IMR-90 (cell line): Measurements from ENCODE around the gene BPTF.

ENCODE experiments used
- BHLHE40 ChIP-seq: fragments of 150-350 bp; IDR thresholded peaks from 2 replicates; pipeline ENCODE4 v1.6.1; 2016; ENCODE audit warnings: mild to moderate bottlenecking, low read depth, low read length
- CEBPB ChIP-seq: IDR thresholded peaks from 2 replicates; pipeline ENCODE4 v1.6.1; 2012; ENCODE audit warnings: low read depth, low read length, improper control_type of control experiment
- CHD1 ChIP-seq: IDR thresholded peaks from 2 replicates; pipeline ENCODE4 v1.6.1; 2012; ENCODE audit warnings: low read depth, low read length, improper control_type of control experiment
- ELK1 ChIP-seq: fragments of 150-350 bp; IDR thresholded peaks from 2 replicates; pipeline ENCODE4 v1.6.1; 2016; ENCODE audit warnings: low read depth, mild to moderate bottlenecking, low read length, moderate library complexity, borderline replicate concordance
- MAFK ChIP-seq: IDR thresholded peaks from 2 replicates; pipeline ENCODE4 v1.6.1; 2012; ENCODE audit warnings: low read depth, low read length, improper control_type of control experiment
- MXI1 ChIP-seq: IDR thresholded peaks from 2 replicates; pipeline ENCODE4 v1.6.1; 2012; ENCODE audit warnings: low read depth, mild to moderate bottlenecking, low read length, moderate library complexity, borderline replicate concordance
- POLR2A ChIP-seq: IDR thresholded peaks from 2 replicates; pipeline ENCODE4 v1.6.1; 2012; ENCODE audit warnings: mild to moderate bottlenecking, low read depth, low read length
- RAD21 ChIP-seq: IDR thresholded peaks from 2 replicates; pipeline ENCODE4 v1.6.1; 2012; ENCODE audit warnings: low read length, improper control_type of control experiment
- RFX5 ChIP-seq: IDR thresholded peaks from 2 replicates; pipeline ENCODE4 v1.8.0; 2012; ENCODE audit warnings: low read depth, mild to moderate bottlenecking, low read length, moderate library complexity
- SMC3 ChIP-seq: fragments of 150-350 bp; IDR thresholded peaks from 2 replicates; pipeline ENCODE4 v1.6.1; 2016; ENCODE audit warnings: low read depth, mild to moderate bottlenecking, antibody characterized with exemption, low read length, moderate library complexity
- TF ChIP-seq, protein P1 (sequence below): conservative IDR thresholded peaks from 2 replicates; pipeline ENCODE4 v1.5.1; 2012; ENCODE audit warnings: mild to moderate bottlenecking, low read depth, low read length, improper control_type of control experiment
- TF ChIP-seq, protein P2 (sequence below): fragments of 150-350 bp; IDR thresholded peaks from 2 replicates; pipeline ENCODE4 v1.6.1; 2017; ENCODE audit warnings: mild to moderate bottlenecking, antibody characterized with exemption, low read length, low read depth

DNA sequence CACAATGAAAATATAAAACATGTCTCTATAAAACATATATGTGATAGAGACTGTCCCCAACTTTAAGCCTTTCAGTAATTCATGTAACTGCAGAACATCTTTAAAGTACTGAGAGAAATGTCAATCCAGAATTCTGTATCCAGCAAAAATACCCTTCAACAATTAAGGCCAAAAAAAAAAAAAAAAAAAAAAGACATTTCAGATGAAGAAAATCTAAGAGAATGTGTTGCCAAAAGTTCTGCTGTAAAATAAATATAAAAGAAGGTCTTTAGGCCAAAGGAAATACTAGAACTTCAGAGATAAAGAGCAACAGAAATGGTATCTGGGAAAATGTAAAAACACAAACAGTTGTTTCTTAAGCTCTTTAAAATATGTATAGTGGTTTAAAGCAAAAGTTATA, 17.3 kb downstream of the BPTF start:
- TF ChIP-seq, protein P1, sequence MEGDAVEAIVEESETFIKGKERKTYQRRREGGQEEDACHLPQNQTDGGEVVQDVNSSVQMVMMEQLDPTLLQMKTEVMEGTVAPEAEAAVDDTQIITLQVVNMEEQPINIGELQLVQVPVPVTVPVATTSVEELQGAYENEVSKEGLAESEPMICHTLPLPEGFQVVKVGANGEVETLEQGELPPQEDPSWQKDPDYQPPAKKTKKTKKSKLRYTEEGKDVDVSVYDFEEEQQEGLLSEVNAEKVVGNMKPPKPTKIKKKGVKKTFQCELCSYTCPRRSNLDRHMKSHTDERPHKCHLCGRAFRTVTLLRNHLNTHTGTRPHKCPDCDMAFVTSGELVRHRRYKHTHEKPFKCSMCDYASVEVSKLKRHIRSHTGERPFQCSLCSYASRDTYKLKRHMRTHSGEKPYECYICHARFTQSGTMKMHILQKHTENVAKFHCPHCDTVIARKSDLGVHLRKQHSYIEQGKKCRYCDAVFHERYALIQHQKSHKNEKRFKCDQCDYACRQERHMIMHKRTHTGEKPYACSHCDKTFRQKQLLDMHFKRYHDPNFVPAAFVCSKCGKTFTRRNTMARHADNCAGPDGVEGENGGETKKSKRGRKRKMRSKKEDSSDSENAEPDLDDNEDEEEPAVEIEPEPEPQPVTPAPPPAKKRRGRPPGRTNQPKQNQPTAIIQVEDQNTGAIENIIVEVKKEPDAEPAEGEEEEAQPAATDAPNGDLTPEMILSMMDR, result no peak
- TF ChIP-seq POLR2A (no peak), RFX5 (no peak), MXI1 (no peak), SMC3 (no peak), CEBPB (no peak), BHLHE40 (no peak), ELK1 (no peak), MAFK (no peak), CHD1 (no peak), RAD21 (no peak)
- TF ChIP-seq, protein P2, sequence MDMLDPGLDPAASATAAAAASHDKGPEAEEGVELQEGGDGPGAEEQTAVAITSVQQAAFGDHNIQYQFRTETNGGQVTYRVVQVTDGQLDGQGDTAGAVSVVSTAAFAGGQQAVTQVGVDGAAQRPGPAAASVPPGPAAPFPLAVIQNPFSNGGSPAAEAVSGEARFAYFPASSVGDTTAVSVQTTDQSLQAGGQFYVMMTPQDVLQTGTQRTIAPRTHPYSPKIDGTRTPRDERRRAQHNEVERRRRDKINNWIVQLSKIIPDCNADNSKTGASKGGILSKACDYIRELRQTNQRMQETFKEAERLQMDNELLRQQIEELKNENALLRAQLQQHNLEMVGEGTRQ, result no peak
